ENCODE results near the gene TRIM46. TPM values are rescaled to one million over a fixed set of nuclear protein-coding genes. Genes with fewer than 3 reads are reported as not detected.
"Not testable (repeated sequence)": the region's sequence is repeated elsewhere in the genome, so short reads cannot be mapped to it uniquely, and the experiment has no call there.

TRIM46 gene
- total RNA-seq, 4 donors from 2014 or later = 6.0 to 20.4 (median 12.7) TPM

- WGBS, 2 donors = 5% methylated on average over 11 of the region's 11 CpGs
- H3K27ac ChIP-seq = peak overlapping the region in 3 of 4 donors; percentile 80 to 95 (median 87)
- peak overlapping the region; percentile 59 to 82 (median 70) for H3K4me3 ChIP-seq
- TF ChIP-seq CTCF (IDR thresholded peaks at IDR 0.05) (no peak), EP300 (IDR thresholded peaks at IDR 0.05) (no peak), POLR2A (IDR thresholded peaks at IDR 0.05) (no peak)
- H3K27me3 ChIP-seq = no peaks in the 10 kb centered on the region
- H3K9me3 ChIP-seq = no peaks in the 10 kb centered on the region
- H3K4me1 ChIP-seq = peaks cover 0 to 40% (median 14%) of the 10 kb centered on the region in 4 donors
- DNase-seq (ENCODE audit: low spot score in 2 of 2) = no peak
- peaks cover 0 to 4% (median 0%) of the 10 kb centered on the region in 3 donors for H3K36me3 ChIP-seq
Observed at GRCh38 chr1:155140630-155140953, 33.1 kb upstream of the TRIM46 start.

- WGBS, 2 donors = 83 to 87% methylated on average over 7 of the region's 7 CpGs
- DNase-seq (ENCODE audit: low spot score in 2 of 2) = no peak
Observed at GRCh38 chr1:155141749-155142148, 31.9 kb upstream of the TRIM46 start.

GRCh38 chr1:155145491-155145890, 28.2 kb upstream of the TRIM46 start:
- peaks cover 0 to 16% of the 10 kb centered on the region in 2 donors for H3K27me3 ChIP-seq
- WGBS, 2 donors = 86 to 90% methylated on average over 3 of the region's 3 CpGs
- no peak overlapping the region for H3K4me3 ChIP-seq
- no peaks in the 10 kb centered on the region for H3K36me3 ChIP-seq
- H3K27ac ChIP-seq = no peak overlapping the region
- TF ChIP-seq CTCF (IDR thresholded peaks at IDR 0.05) (no peak), POLR2A (IDR thresholded peaks at IDR 0.05) (no peak), EP300 (IDR thresholded peaks at IDR 0.05) (no peak)
- no peak for DNase-seq (ENCODE audit: low spot score in 2 of 2)
- peaks cover 0 to 2% (median 0%) of the 10 kb centered on the region in 4 donors for H3K4me1 ChIP-seq
- H3K9me3 ChIP-seq = no peaks in the 10 kb centered on the region

More at GRCh38 chr1:155141749-155142148, 31.9 kb upstream of the TRIM46 start:
- Histone ChIP-seq H3K27me3 (no peaks in the 10 kb centered on the region), H3K4me1 (peaks cover 0 to 35% (median 13%) of the 10 kb centered on the region in 4 donors), H3K27ac (no peak overlapping the region), H3K4me3 (no peak overlapping the region), H3K36me3 (peaks cover 0 to 4% (median 0%) of the 10 kb centered on the region in 3 donors), H3K9me3 (no peaks in the 10 kb centered on the region)
- no peak for TF ChIP-seq CTCF (IDR thresholded peaks at IDR 0.05)
- TF ChIP-seq EP300 (IDR thresholded peaks at IDR 0.05) = no peak
- TF ChIP-seq POLR2A (IDR thresholded peaks at IDR 0.05) = no peak

GRCh38 chr1:155155996-155156643, 17.5 kb upstream of the TRIM46 start:
- not testable (repeated sequence) for DNase-seq (ENCODE audit: low spot score in 2 of 2); H3K9me3 ChIP-seq; H3K4me3 ChIP-seq; H3K4me1 ChIP-seq; H3K27me3 ChIP-seq; H3K27ac ChIP-seq; H3K36me3 ChIP-seq
- 63 to 74% methylated on average over 3 of the region's 3 CpGs for WGBS, 2 donors

- no peaks in the 10 kb centered on the region for H3K27me3 ChIP-seq
- H3K4me1 ChIP-seq = no peaks in the 10 kb centered on the region
- H3K27ac ChIP-seq = no peak overlapping the region
- H3K9me3 ChIP-seq = no peaks in the 10 kb centered on the region
- no peak overlapping the region for H3K4me3 ChIP-seq
- TF ChIP-seq CTCF (IDR thresholded peaks at IDR 0.05) = no peak
- TF ChIP-seq EP300 (IDR thresholded peaks at IDR 0.05) = no peak
- no peak for DNase-seq (ENCODE audit: low spot score in 2 of 2)
- WGBS, 2 donors = 80 to 89% methylated on average over 1 of the region's 1 CpG
- H3K36me3 ChIP-seq = no peaks in the 10 kb centered on the region
Observed at GRCh38 chr1:155158991-155159390, 14.7 kb upstream of the TRIM46 start.

Data from tibial nerve (tissue), 4 donors.